SU-DHL-6 (cell line): ENCODE measurements around the gene SYTL2.

ENCODE experiments used
- H2AFZ ChIP-seq: fragments of 200-600 bp; sonication (generic); 2 replicates; pipeline ENCODE4 v1.6.1; 2014; ENCODE audit warnings: low read depth, mild to moderate bottlenecking, moderate library complexity, mixed read lengths, antibody characterized with exemption, low read length; ENCODE audit not compliant: severe bottlenecking
- H3F3A ChIP-seq: fragments of 200-600 bp; shearing (Covaris generic); 2 replicates; pipeline ENCODE4 v1.6.0; 2016; ENCODE audit warnings: antibody characterized with exemption, mild to moderate bottlenecking; ENCODE audit not compliant: insufficient read depth
- H3K27ac ChIP-seq: fragments of 200-600 bp; sonication (generic); 2 replicates; pipeline ENCODE4 v1.5.1; 2016; ENCODE audit warnings: low read depth, mild to moderate bottlenecking, low read length, moderate library complexity, mixed read lengths
- H3K27me3 ChIP-seq: fragments of 200-600 bp; sonication (generic), shearing (Covaris generic); 2 replicates; pipeline ENCODE4 v1.6.0; 2014; ENCODE audit warnings: mild to moderate bottlenecking, low read length
- H3K36me3 ChIP-seq: fragments of 200-600 bp; sonication (generic); 2 replicates; pipeline ENCODE4 v1.6.1; 2014; ENCODE audit warnings: mild to moderate bottlenecking, low read length, mixed read lengths
- H3K4me2 ChIP-seq: fragments of 300-600, 200-600 bp; shearing (Covaris generic), sonication (generic); 2 replicates; pipeline ENCODE4 v1.6.0; 2014; ENCODE audit warnings: low read length, low read depth, mild to moderate bottlenecking; ENCODE audit not compliant: poor library complexity, severe bottlenecking
- H3K4me3 ChIP-seq: fragments of 200-600 bp; sonication (generic); 2 replicates; pipeline ENCODE4 v1.5.1; 2014; ENCODE audit warnings: antibody characterized with exemption, low read length, mild to moderate bottlenecking, mixed read lengths; ENCODE audit not compliant: insufficient read depth, poor library complexity, severe bottlenecking
- H3K79me2 ChIP-seq: fragments of 200-600 bp; sonication (generic); 2 replicates; pipeline ENCODE4 v1.6.1; 2014; ENCODE audit warnings: mild to moderate bottlenecking, low read length, moderate library complexity; ENCODE audit not compliant: insufficient read depth
- H3K9ac ChIP-seq: fragments of 200-600 bp; sonication (generic); 2 replicates; pipeline ENCODE4 v1.7.0; 2014; ENCODE audit warnings: mild to moderate bottlenecking, low read length
- H3K9me2 ChIP-seq: fragments of 200-600 bp; sonication (generic); replicated peaks from 2 replicates; pipeline ENCODE4 v1.6.1; 2014; ENCODE audit warnings: low read length; ENCODE audit not compliant: insufficient read depth
- H3K9me3 ChIP-seq: fragments of 200-600 bp; sonication (generic); 2 replicates; pipeline ENCODE4 v1.6.1; 2014; ENCODE audit warnings: low read length, mixed read lengths; ENCODE audit not compliant: insufficient read depth
- H4K20me1 ChIP-seq: fragments of 200-600 bp; sonication (generic); 2 replicates; pipeline ENCODE4 v1.6.1; 2014; ENCODE audit warnings: low read depth, mild to moderate bottlenecking, antibody characterized with exemption, low read length, moderate library complexity, mixed read lengths
- CTCF ChIP-seq: fragments of 200-600 bp; sonication (generic); IDR thresholded peaks from one replicate; pipeline ENCODE4 v1.5.1; 2017; ENCODE audit warnings: antibody characterized with exemption, mild to moderate bottlenecking, low read length, moderate library complexity; ENCODE audit not compliant: insufficient read depth, poor library complexity, severe bottlenecking
- EZH2phosphoT487 ChIP-seq: fragments of 200-600 bp; sonication (generic), shearing (Covaris generic); conservative IDR thresholded peaks from 2 replicates; pipeline ENCODE4 v1.6.1; 2018; ENCODE audit warnings: mild to moderate bottlenecking, antibody characterized with exemption, low read length, moderate library complexity, mixed read lengths

Gene SYTL2

GRCh38 chr11:85795712-85796487, 15.0 kb downstream of the SYTL2 start:
- Histone ChIP-seq H3F3A (no peaks in the 10 kb centered on the region), H3K9me2 (no peaks in the 10 kb centered on the region), H3K27me3 (no peaks in the 10 kb centered on the region), H3K79me2 (no peaks in the 10 kb centered on the region), H3K9me3 (no peaks in the 10 kb centered on the region), H3K9ac (no peak overlapping the region), H3K4me3 (no peak overlapping the region), H3K4me2 (no peak overlapping the region), H3K27ac (no peak overlapping the region), H2AFZ (no peak overlapping the region), H4K20me1 (no peaks in the 10 kb centered on the region), H3K36me3 (no peaks in the 10 kb centered on the region)
- TF ChIP-seq CTCF: no peak
- no peak for TF ChIP-seq EZH2phosphoT487

- H3K4me2 ChIP-seq: no peak overlapping the region
- no peaks in the 10 kb centered on the region for H3K9me2 ChIP-seq
- H3K36me3 ChIP-seq: no peaks in the 10 kb centered on the region
- H3K4me3 ChIP-seq: no peak overlapping the region
- no peaks in the 10 kb centered on the region for H3K9me3 ChIP-seq
- no peak overlapping the region for H2AFZ ChIP-seq
- H3F3A ChIP-seq: 0 out of 2 replicates have a peak, but pooled peaks cover 3% of the 10 kb centered on the region
- no peak overlapping the region for H3K27ac ChIP-seq
- H3K27me3 ChIP-seq: no peaks in the 10 kb centered on the region
- H4K20me1 ChIP-seq: no peaks in the 10 kb centered on the region
- no peaks in the 10 kb centered on the region for H3K79me2 ChIP-seq
- no peak overlapping the region for H3K9ac ChIP-seq
- no peak for TF ChIP-seq EZH2phosphoT487
- no peak for TF ChIP-seq CTCF
Measured at GRCh38 chr11:85791409-85791990, 19.4 kb downstream of the SYTL2 start.

- Histone ChIP-seq H3K9ac (no peak overlapping the region), H3K9me3 (no peaks in the 10 kb centered on the region), H3F3A (0 out of 2 replicates have a peak, but pooled peaks cover 3% of the 10 kb centered on the region), H3K4me2 (no peak overlapping the region), H3K27me3 (no peaks in the 10 kb centered on the region), H4K20me1 (no peaks in the 10 kb centered on the region), H3K36me3 (no peaks in the 10 kb centered on the region), H3K9me2 (no peaks in the 10 kb centered on the region), H2AFZ (no peak overlapping the region), H3K27ac (no peak overlapping the region), H3K4me3 (no peak overlapping the region), H3K79me2 (no peaks in the 10 kb centered on the region)
- no peak for TF ChIP-seq EZH2phosphoT487
- no peak for TF ChIP-seq CTCF
Measured at GRCh38 chr11:85787809-85788760, 22.9 kb downstream of the SYTL2 start.
